H9 (cell line): ENCODE measurements around the gene CCDC88C. TPM values are rescaled to one million over a fixed set of nuclear protein-coding genes. Genes with fewer than 3 reads are reported as not detected.

Source experiments
- DNase-seq: peaks from one replicate; pipeline ENCODE4 v3.0.0-alpha.2; 2017
- H2AFZ ChIP-seq: one replicate; pipeline ENCODE4 v1.6.1; 2013; ENCODE audit warnings: mild to moderate bottlenecking, low read length, control low read depth, moderate library complexity
- H2AK5ac ChIP-seq: 2 replicates; pipeline ENCODE4 v1.6.1; 2013; ENCODE audit warnings: low read length, control low read depth, mixed read lengths; ENCODE audit not compliant: insufficient read length
- H2BK120ac ChIP-seq: one replicate; pipeline ENCODE4 v1.6.1; 2013; ENCODE audit warnings: low read depth, mild to moderate bottlenecking, low read length, control low read depth, inconsistent platforms; ENCODE audit not compliant: poor library complexity, severe bottlenecking
- H2BK12ac ChIP-seq: 2 replicates; pipeline ENCODE4 v1.6.1; 2013; ENCODE audit warnings: low read length, control low read depth, mixed read lengths, low read depth; ENCODE audit not compliant: insufficient read length
- H2BK15ac ChIP-seq: 2 replicates; pipeline ENCODE4 v1.6.1; 2013; ENCODE audit warnings: low read depth, low read length, control low read depth
- H2BK20ac ChIP-seq: one replicate; pipeline ENCODE4 v1.6.1; 2013; ENCODE audit warnings: low read depth, mild to moderate bottlenecking, low read length, control low read depth, inconsistent platforms; ENCODE audit not compliant: poor library complexity, severe bottlenecking
- H2BK5ac ChIP-seq: 2 replicates; pipeline ENCODE4 v1.6.1; 2013; ENCODE audit warnings: low read length, control low read depth, mixed read lengths; ENCODE audit not compliant: insufficient read length
- H3K14ac ChIP-seq: 2 replicates; pipeline ENCODE4 v1.6.1; 2013; ENCODE audit warnings: low read length, control low read depth; ENCODE audit not compliant: insufficient read depth
- H3K18ac ChIP-seq: 2 replicates; pipeline ENCODE4 v1.6.1; 2013; ENCODE audit warnings: low read depth, mild to moderate bottlenecking, mixed read lengths, low read length, control low read depth; ENCODE audit not compliant: insufficient read length
- H3K23ac ChIP-seq: 2 replicates; pipeline ENCODE4 v1.6.1; 2013; ENCODE audit warnings: low read length, control low read depth, mixed read lengths, low read depth; ENCODE audit not compliant: insufficient read length
- H3K23me2 ChIP-seq: 2 replicates; pipeline ENCODE4 v1.6.1; 2013; ENCODE audit warnings: low read depth, mild to moderate bottlenecking, mixed read lengths, low read length, control low read depth; ENCODE audit not compliant: insufficient read length, poor library complexity, severe bottlenecking
- H3K27ac ChIP-seq: 2 replicates; pipeline ENCODE4 v1.5.1; 2013; ENCODE audit warnings: low read length, control low read depth, mixed read lengths, low read depth; ENCODE audit not compliant: insufficient read length
- H3K27me3 ChIP-seq: 2 replicates; pipeline ENCODE4 v1.6.1; 2013; ENCODE audit warnings: low read length, control low read depth, inconsistent platforms; ENCODE audit not compliant: insufficient read depth
- H3K4ac ChIP-seq: 2 replicates; pipeline ENCODE4 v1.6.1; 2013; ENCODE audit warnings: low read depth, mild to moderate bottlenecking, control low read depth, inconsistent platforms, low read length, moderate library complexity
- H3K4me1 ChIP-seq: 2 replicates; pipeline ENCODE4 v1.6.1; 2013; ENCODE audit warnings: low read length, control low read depth, inconsistent platforms; ENCODE audit not compliant: insufficient read depth
- H3K4me2 ChIP-seq: 2 replicates; pipeline ENCODE4 v1.6.1; 2013; ENCODE audit warnings: low read length, control low read depth, mixed read lengths; ENCODE audit not compliant: insufficient read length, insufficient read depth
- H3K56ac ChIP-seq: 2 replicates; pipeline ENCODE4 v1.6.1; 2013; ENCODE audit warnings: low read depth, mild to moderate bottlenecking, mixed read lengths, low read length, control low read depth; ENCODE audit not compliant: insufficient read length
- H3K79me1 ChIP-seq: 2 replicates; pipeline ENCODE4 v1.6.1; 2013; ENCODE audit warnings: low read depth, mild to moderate bottlenecking, moderate library complexity, low read length, control low read depth, inconsistent platforms; ENCODE audit not compliant: insufficient read depth, poor library complexity, severe bottlenecking
- H3K79me2 ChIP-seq: 2 replicates; pipeline ENCODE4 v1.6.1; 2013; ENCODE audit warnings: low read length, control low read depth, inconsistent platforms; ENCODE audit not compliant: insufficient read depth
- H3K9ac ChIP-seq: 2 replicates; pipeline ENCODE4 v1.6.1; 2013; ENCODE audit warnings: low read length, control low read depth, mixed read lengths; ENCODE audit not compliant: insufficient read length; ENCODE audit errors: extremely low read depth
- H3K9me3 ChIP-seq: one replicate; pipeline ENCODE4 v1.6.1; 2013; ENCODE audit warnings: low read depth, low read length, inconsistent platforms; ENCODE audit not compliant: control insufficient read depth
- H3T11ph ChIP-seq: one replicate; pipeline ENCODE4 v1.6.1; 2013; ENCODE audit warnings: mild to moderate bottlenecking, low read length, control low read depth, inconsistent platforms
- H4K20me1 ChIP-seq: one replicate; pipeline ENCODE4 v1.6.1; 2013; ENCODE audit not compliant: control insufficient read depth, insufficient read length, insufficient read depth
- H4K5ac ChIP-seq: 2 replicates; pipeline ENCODE4 v1.6.1; 2013; ENCODE audit warnings: low read depth, mild to moderate bottlenecking, mixed read lengths, low read length, control low read depth; ENCODE audit not compliant: insufficient read length
- H4K8ac ChIP-seq: replicated peaks from 2 replicates; pipeline ENCODE4 v1.6.1; 2013; ENCODE audit warnings: low read length, control low read depth, mixed read lengths, low read depth; ENCODE audit not compliant: insufficient read length
- H4K91ac ChIP-seq: 2 replicates; pipeline ENCODE4 v1.6.1; 2013; ENCODE audit warnings: low read depth, mild to moderate bottlenecking, moderate library complexity, mixed read lengths, low read length, control low read depth; ENCODE audit not compliant: insufficient read length
- H3K27ac Mint-ChIP-seq, 3 experiments: 2 replicates in 2 of 3; 3 replicates in 1 of 3; pipeline ENCODE4 v1.8.0; 2020 to 2021; ENCODE audit warnings: mixed read lengths in 3 of 3, mild to moderate bottlenecking in 1 of 3, moderate library complexity in 1 of 3
- H3K27me3 Mint-ChIP-seq: 2 replicates; pipeline ENCODE4 v1.8.0; 2021; ENCODE audit warnings: low read depth, mild to moderate bottlenecking, moderate library complexity, mixed read lengths
- H3K36me3 Mint-ChIP-seq, 3 experiments: 2 replicates in 2 of 3; 3 replicates in 1 of 3; pipeline ENCODE4 v1.8.0; 2020 to 2021; ENCODE audit warnings: low read depth in 3 of 3, mixed read lengths in 3 of 3; ENCODE audit not compliant: insufficient read depth in 1 of 3
- H3K4me1 Mint-ChIP-seq, 2 experiments: 2 replicates each; pipeline ENCODE4 v1.8.0; 2020; ENCODE audit warnings: mixed read lengths in 2 of 2
- H3K4me3 Mint-ChIP-seq, 2 experiments: 2 replicates in 1 of 2; 3 replicates in 1 of 2; pipeline ENCODE4 v1.8.0; 2020 to 2021; ENCODE audit warnings: mild to moderate bottlenecking in 2 of 2, mixed read lengths in 2 of 2, moderate library complexity in 1 of 2
- H3K9me3 Mint-ChIP-seq, 2 experiments: 2 replicates in 1 of 2; 3 replicates in 1 of 2; pipeline ENCODE4 v1.8.0; 2020; ENCODE audit warnings: mild to moderate bottlenecking in 2 of 2, mixed read lengths in 2 of 2, moderate library complexity in 1 of 2
- WGBS: extraction: QIAGEN DNeasy Blood & Tissue Kit; methylation state at CpG from one replicate; pipeline ENCODE4 v1.1.7; 2013; ENCODE audit warnings: missing lambda C conversion rate, low lambda C conversion rate, mixed read lengths; ENCODE audit not compliant: insufficient read length; ENCODE audit errors: extremely low coverage; 5-methylcytosine and 5-hydroxymethylcytosine counted together
- total RNA-seq: library from RNA; stranded (reverse); gene quantifications from 2 replicates; pipeline ENCODE4 v1.2.1, GENCODE V29; 2021
- TF ChIP-seq, protein P1 (sequence below): fragments of 200-600 bp; sonication (generic); conservative IDR thresholded peaks from 3 replicates; pipeline ENCODE4 v1.8.0; 2021; ENCODE audit warnings: antibody characterized with exemption, mild to moderate bottlenecking

Gene CCDC88C
- total RNA-seq, 1 experiment from 2014 or later = 52.4 TPM

DNA sequence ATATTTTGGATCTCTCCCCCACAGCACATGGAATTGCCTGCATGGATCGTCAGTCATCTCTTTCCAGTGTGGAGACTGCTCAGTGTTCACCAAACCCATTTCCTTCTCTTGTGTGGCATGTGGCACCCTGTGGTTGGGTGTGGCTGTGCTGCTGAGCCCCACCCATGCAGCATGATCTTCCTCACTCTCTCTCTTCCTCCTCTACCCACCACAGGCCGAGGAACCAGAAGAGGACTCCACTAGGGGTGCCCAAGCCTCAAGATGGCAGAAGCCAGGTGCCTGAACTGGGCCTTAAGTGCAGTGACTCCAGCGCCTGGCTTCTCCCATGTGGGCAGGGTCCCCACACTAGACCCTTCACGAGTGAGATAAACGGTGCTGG lies 106.3 kb downstream of the CCDC88C start:
- H3K79me2 ChIP-seq = no peaks in the 10 kb centered on the region

More for the DNA sequence above, 106.3 kb downstream of the CCDC88C start:
- no peak overlapping the region for H3K18ac ChIP-seq
- H3K79me1 ChIP-seq = no peaks in the 10 kb centered on the region
- no peak for DNase-seq
- no peak overlapping the region for H3K4ac ChIP-seq
- H4K91ac ChIP-seq = no peak overlapping the region
- Mint-ChIP-seq H3K9me3 (peaks cover 22 to 33% of the 10 kb centered on the region in 2 experiments), H3K36me3 (peaks cover 76 to 96% (median 80%) of the 10 kb centered on the region in 3 experiments), H3K27ac (peak overlapping the region in 1 of 3 experiments; percentile 65; a peak in 1 of 7 replicates), H3K27me3 (no peaks in the 10 kb centered on the region; the same call in 1 of the 2 replicates), H3K4me3 (no peak overlapping the region), H3K4me1 (peaks cover 14% of the 10 kb centered on the region in 2 experiments)
- no peak overlapping the region for H3K56ac ChIP-seq
- whole genome bisulfite sequencing = no CpG with 5 or more reads among the region's 5 CpGs
- H3T11ph ChIP-seq = no peak overlapping the region
- H3K27me3 ChIP-seq = no peaks in the 10 kb centered on the region
- no peak overlapping the region for H4K5ac ChIP-seq
- H3K4me1 ChIP-seq = peaks cover 4% of the 10 kb centered on the region; the same call in 1 of the 2 replicates
- no peak overlapping the region for H2AK5ac ChIP-seq
- H3K23me2 ChIP-seq = no peaks in the 10 kb centered on the region
- H2AFZ ChIP-seq = no peak overlapping the region
- H4K8ac ChIP-seq = no peak overlapping the region
- H3K4me2 ChIP-seq = no peak overlapping the region
- no peak overlapping the region for H3K23ac ChIP-seq
- TF ChIP-seq, protein P1, sequence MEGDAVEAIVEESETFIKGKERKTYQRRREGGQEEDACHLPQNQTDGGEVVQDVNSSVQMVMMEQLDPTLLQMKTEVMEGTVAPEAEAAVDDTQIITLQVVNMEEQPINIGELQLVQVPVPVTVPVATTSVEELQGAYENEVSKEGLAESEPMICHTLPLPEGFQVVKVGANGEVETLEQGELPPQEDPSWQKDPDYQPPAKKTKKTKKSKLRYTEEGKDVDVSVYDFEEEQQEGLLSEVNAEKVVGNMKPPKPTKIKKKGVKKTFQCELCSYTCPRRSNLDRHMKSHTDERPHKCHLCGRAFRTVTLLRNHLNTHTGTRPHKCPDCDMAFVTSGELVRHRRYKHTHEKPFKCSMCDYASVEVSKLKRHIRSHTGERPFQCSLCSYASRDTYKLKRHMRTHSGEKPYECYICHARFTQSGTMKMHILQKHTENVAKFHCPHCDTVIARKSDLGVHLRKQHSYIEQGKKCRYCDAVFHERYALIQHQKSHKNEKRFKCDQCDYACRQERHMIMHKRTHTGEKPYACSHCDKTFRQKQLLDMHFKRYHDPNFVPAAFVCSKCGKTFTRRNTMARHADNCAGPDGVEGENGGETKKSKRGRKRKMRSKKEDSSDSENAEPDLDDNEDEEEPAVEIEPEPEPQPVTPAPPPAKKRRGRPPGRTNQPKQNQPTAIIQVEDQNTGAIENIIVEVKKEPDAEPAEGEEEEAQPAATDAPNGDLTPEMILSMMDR = no peak
- no peak overlapping the region for H3K14ac ChIP-seq
- no peak overlapping the region for H3K9ac ChIP-seq
- no peak overlapping the region for H2BK12ac ChIP-seq
- H2BK20ac ChIP-seq = no peak overlapping the region
- no peaks in the 10 kb centered on the region for H4K20me1 ChIP-seq
- H3K27ac ChIP-seq = no peak overlapping the region
- H2BK15ac ChIP-seq = no peak overlapping the region
- peaks cover 20% of the 10 kb centered on the region for H3K9me3 ChIP-seq
- no peak overlapping the region for H2BK120ac ChIP-seq
- H2BK5ac ChIP-seq = no peak overlapping the region
